Spleen (tissue), 11 donors: ENCODE measurements around the gene PHKB. TPM values are rescaled to one million over a fixed set of nuclear protein-coding genes. Genes with fewer than 3 reads are reported as not detected.
"Not testable (repeated sequence)": the region's sequence is repeated elsewhere in the genome, so short reads cannot be mapped to it uniquely, and the experiment has no call there.

Experiments used
- DNase-seq: peaks from one replicate; pipeline ENCODE4 v3.0.0-alpha.2; 2020
- H3K27ac ChIP-seq, 8 donors: fragments of 200-600 bp; sonication (generic) in 7 of 8; 1 replicate in 4 of 8; 2 replicates in 4 of 8; pipeline versions ENCODE4 v1.5.0 to v1.8.0; 2016 to 2021; ENCODE audit warnings: inconsistent platforms in 4 of 8, mild to moderate bottlenecking in 4 of 8, moderate library complexity in 1 of 8
- H3K27me3 ChIP-seq, 7 donors: fragments of 200-600 bp; sonication (generic) in 6 of 7; replicated peaks in 1 of 7; 1 replicate in 4 of 7; 2 replicates in 3 of 7; pipeline versions ENCODE4 v1.5.0 to v1.8.0; 2016 to 2021; ENCODE audit warnings: inconsistent platforms in 3 of 7, mild to moderate bottlenecking in 1 of 7
- H3K36me3 ChIP-seq, 6 donors: fragments of 200-600 bp; sonication (generic) in 5 of 6; 1 replicate in 4 of 6; 2 replicates in 2 of 6; pipeline versions ENCODE4 v1.5.0 to v1.8.0; 2016 to 2021; ENCODE audit warnings: inconsistent platforms in 2 of 6
- H3K4me1 ChIP-seq, 6 donors: fragments of 200-600 bp; sonication (generic) in 5 of 6; 1 replicate in 3 of 6; 2 replicates in 3 of 6; pipeline versions ENCODE4 v1.5.0 to v1.8.0; 2016 to 2021; ENCODE audit warnings: inconsistent platforms in 3 of 6
- H3K4me3 ChIP-seq, 8 donors: fragments of 200-600 bp; sonication (generic) in 7 of 8; 1 replicate in 4 of 8; 2 replicates in 4 of 8; pipeline versions ENCODE4 v1.5.0 to v1.8.0; 2016 to 2021; ENCODE audit warnings: inconsistent platforms in 4 of 8, mild to moderate bottlenecking in 4 of 8, moderate library complexity in 2 of 8
- H3K9me3 ChIP-seq, 8 donors: fragments of 200-600 bp; sonication (generic) in 7 of 8; 1 replicate in 4 of 8; 2 replicates in 4 of 8; pipeline versions ENCODE4 v1.5.0 to v1.8.0; 2016 to 2021; ENCODE audit warnings: inconsistent platforms in 4 of 8
- CTCF ChIP-seq, 11 experiments: fragments of 200-600 bp in 7 of 11; fragments of 450-650 bp in 4 of 11; sonication (generic) in 4 of 11; IDR thresholded peaks in 8 of 11; conservative IDR thresholded peaks in 3 of 11; 1 replicate in 7 of 11; 2 replicates in 4 of 11; pipeline versions ENCODE4 v1.4.0 to v1.8.0; 2016 to 2021; ENCODE audit warnings: antibody characterized with exemption in 11 of 11, inconsistent platforms in 4 of 11, mild to moderate bottlenecking in 1 of 11
- POLR2A ChIP-seq, 3 donors: fragments of 450-650 bp; IDR thresholded peaks; one replicate each; pipeline ENCODE4 v1.5.1; 2017; ENCODE audit warnings: antibody characterized with exemption in 3 of 3, mild to moderate bottlenecking in 1 of 3
- POLR2AphosphoS5 ChIP-seq, 3 donors: sonication (generic); formaldehyde crosslinking; IDR thresholded peaks; one replicate each; pipeline ENCODE4 v1.5.1; 2017; ENCODE audit warnings: antibody characterized with exemption in 3 of 3
- WGBS, 5 donors: extraction: QIAGEN DNeasy Blood & Tissue Kit in 3 of 5; methylation state at CpG; one replicate each; pipeline versions ENCODE4 v1.1.5 to v1.1.7; 2013 to 2018; 5-methylcytosine and 5-hydroxymethylcytosine counted together
- intact Hi-C: fragments of 100-400 bp; cut with DNase I; formaldehyde crosslinking; loops from one replicate; pipeline ENCODE4 v1.15.0; 2023; ENCODE audit warnings: low total_unique reads
- polyA plus RNA-seq, 3 donors: library from polyadenylated mRNA; stranded (reverse); fragments of 200-250 nt; gene quantifications; one replicate each; pipeline ENCODE4 v1.2.1, GENCODE V29; 2013
- total RNA-seq, 7 donors: library from RNA; depleted of rRNA in 3 of 7; stranded (reverse); fragments of >200 nt in 3 of 7; fragmentation: NEBNext Ultra II Directional in 4 of 7; extraction: Animal tissue kit (Norgen Biotek cat#: 25700) in 4 of 7; gene quantifications; one replicate each; pipeline versions ENCODE4 v1.1.0 to v1.2.1, GENCODE V29; 2016 to 2021
- donor health status: healthy with polysubstance abuse.
- donor health status: DM: no; HTN: no; CAD: no; lungs with moderate emphysema.
- donor health status: DM: no; HTN: no; CAD: no.
- donor health status: Bipolar disorder and iron deficiency.
- donor health status: healthy.
- donor health status: DM: no; HTN: no; CAD: no.
- donor health status: DM: yes; HTN: yes; CAD: no.

The PHKB gene
- total and polyA plus RNA-seq, 10 donors, result 19.7 to 168 (median 99.1) TPM

GRCh38 chr16:47426806-47427205 lies 34.3 kb upstream of the PHKB start:
- H3K4me1 ChIP-seq, result no peaks in the 10 kb centered on the region
- 94 to 98% (median 97%) methylated on average over 1 of the region's 1 CpG for WGBS, 5 donors
- TF ChIP-seq CTCF (IDR thresholded peaks at IDR 0.05 in 8 of 11, conservative IDR thresholded peaks at IDR 0.05 in 3 of 11) (no peak), POLR2A (IDR thresholded peaks at IDR 0.05) (no peak)
- DNase-seq, result no peak
- intact Hi-C loops, result no loop called here
- no peak overlapping the region for H3K4me3 ChIP-seq
- H3K27ac ChIP-seq, result no peak overlapping the region
- H3K9me3 ChIP-seq, result no peaks in the 10 kb centered on the region
- H3K27me3 ChIP-seq, result no peaks in the 10 kb centered on the region
- H3K36me3 ChIP-seq, result peaks cover 0 to 57% (median 28%) of the 10 kb centered on the region in 6 donors

- no peak for DNase-seq
- Histone ChIP-seq H3K27ac (no peak overlapping the region), H3K27me3 (no peaks in the 10 kb centered on the region), H3K4me1 (no peaks in the 10 kb centered on the region), H3K36me3 (peaks cover 0 to 35% (median 16%) of the 10 kb centered on the region in 6 donors), H3K4me3 (no peak overlapping the region), H3K9me3 (no peaks in the 10 kb centered on the region)
- TF ChIP-seq POLR2A (IDR thresholded peaks at IDR 0.05) (no peak), POLR2AphosphoS5 (IDR thresholded peaks at IDR 0.05) (no peak), CTCF (IDR thresholded peaks at IDR 0.05 in 8 of 11, conservative IDR thresholded peaks at IDR 0.05 in 3 of 11) (no peak)
- 69 to 88% (median 85%) methylated on average over 3 of the region's 3 CpGs for WGBS, 5 donors
- intact Hi-C loops, result no loop called here
Observed at GRCh38 chr16:47431960-47432359, 29.2 kb upstream of the PHKB start.

GRCh38 chr16:47434274-47434673 lies 26.9 kb upstream of the PHKB start:
- peaks cover 0 to 29% (median 0%) of the 10 kb centered on the region in 6 donors for H3K36me3 ChIP-seq
- intact Hi-C loops, H3K4me1 ChIP-seq, H3K4me3 ChIP-seq, H3K27ac ChIP-seq, H3K27me3 ChIP-seq, DNase-seq, H3K9me3 ChIP-seq: not testable (repeated sequence)
- 76 to 78% (median 76%) methylated on average over 2 of the region's 2 CpGs for WGBS, 5 donors

- H3K4me3 ChIP-seq, intact Hi-C loops, H3K27me3 ChIP-seq, DNase-seq, H3K27ac ChIP-seq, H3K4me1 ChIP-seq: not testable (repeated sequence)
- 88 to 98% (median 96%) methylated on average over 3 of the region's 3 CpGs for whole genome bisulfite sequencing, 5 donors
- Histone ChIP-seq H3K36me3 (peaks cover 0 to 33% (median 0%) of the 10 kb centered on the region in 6 donors), H3K9me3 (peaks cover 0 to 15% (median 0%) of the 10 kb centered on the region in 8 donors)
Observed at GRCh38 chr16:47440066-47440465, 21.1 kb upstream of the PHKB start.

- H3K27ac ChIP-seq, H3K27me3 ChIP-seq, intact Hi-C loops, H3K4me1 ChIP-seq, DNase-seq, H3K4me3 ChIP-seq: not testable (repeated sequence)
- Histone ChIP-seq H3K9me3 (peaks cover 0 to 15% (median 0%) of the 10 kb centered on the region in 8 donors), H3K36me3 (peaks cover 0 to 47% (median 4%) of the 10 kb centered on the region in 6 donors)
Observed at GRCh38 chr16:47442884-47443283, 18.2 kb upstream of the PHKB start.

GRCh38 chr16:47446431-47446830 lies 14.7 kb upstream of the PHKB start:
- Histone ChIP-seq H3K4me3 (no peak overlapping the region), H3K36me3 (peaks cover 0 to 66% (median 14%) of the 10 kb centered on the region in 6 donors), H3K27me3 (no peaks in the 10 kb centered on the region), H3K9me3 (peaks cover 0 to 15% (median 0%) of the 10 kb centered on the region in 8 donors), H3K4me1 (peaks cover 0 to 17% (median 5%) of the 10 kb centered on the region in 6 donors), H3K27ac (no peak overlapping the region)
- no peak for DNase-seq
- intact Hi-C loops, result no loop called here
- no peak for TF ChIP-seq POLR2A (IDR thresholded peaks at IDR 0.05)
- no peak for TF ChIP-seq CTCF (IDR thresholded peaks at IDR 0.05 in 8 of 11, conservative IDR thresholded peaks at IDR 0.05 in 3 of 11)
- TF ChIP-seq POLR2AphosphoS5 (IDR thresholded peaks at IDR 0.05), result no peak
- 95 to 99% (median 98%) methylated on average over 3 of the region's 3 CpGs for WGBS, 5 donors
